ENCODE results near the gene LSM7.

- TF ChIP-seq POLR2AphosphoS5 (IDR thresholded peaks at IDR 0.05), result no peak
- TF ChIP-seq, protein P1, sequence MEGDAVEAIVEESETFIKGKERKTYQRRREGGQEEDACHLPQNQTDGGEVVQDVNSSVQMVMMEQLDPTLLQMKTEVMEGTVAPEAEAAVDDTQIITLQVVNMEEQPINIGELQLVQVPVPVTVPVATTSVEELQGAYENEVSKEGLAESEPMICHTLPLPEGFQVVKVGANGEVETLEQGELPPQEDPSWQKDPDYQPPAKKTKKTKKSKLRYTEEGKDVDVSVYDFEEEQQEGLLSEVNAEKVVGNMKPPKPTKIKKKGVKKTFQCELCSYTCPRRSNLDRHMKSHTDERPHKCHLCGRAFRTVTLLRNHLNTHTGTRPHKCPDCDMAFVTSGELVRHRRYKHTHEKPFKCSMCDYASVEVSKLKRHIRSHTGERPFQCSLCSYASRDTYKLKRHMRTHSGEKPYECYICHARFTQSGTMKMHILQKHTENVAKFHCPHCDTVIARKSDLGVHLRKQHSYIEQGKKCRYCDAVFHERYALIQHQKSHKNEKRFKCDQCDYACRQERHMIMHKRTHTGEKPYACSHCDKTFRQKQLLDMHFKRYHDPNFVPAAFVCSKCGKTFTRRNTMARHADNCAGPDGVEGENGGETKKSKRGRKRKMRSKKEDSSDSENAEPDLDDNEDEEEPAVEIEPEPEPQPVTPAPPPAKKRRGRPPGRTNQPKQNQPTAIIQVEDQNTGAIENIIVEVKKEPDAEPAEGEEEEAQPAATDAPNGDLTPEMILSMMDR (IDR thresholded peaks at IDR 0.05), result no peak
- no peak for TF ChIP-seq POLR2A (IDR thresholded peaks at IDR 0.05)
Measured at GRCh38 chr19:2300533-2300932, 27.9 kb downstream of the LSM7 start.
